Bronchial epithelial cell (primary cell): Measurements from ENCODE around the gene TRPV6. TPM values are rescaled to one million over a fixed set of nuclear protein-coding genes. Genes with fewer than 3 reads are reported as not detected.

Source experiments
- DNase-seq: peaks from one replicate; pipeline ENCODE4 v3.0.0-alpha.2; 2010; ENCODE audit warnings: low read depth
- FAIRE-seq: peaks from 2 replicates; lab custom pipeline; 2011; peaks lifted over from hg19 to GRCh38; lab: Jason Lieb, UNC
- H3K27me3 ChIP-seq: 2 replicates; pipeline ENCODE4 v1.5.1; 2011; ENCODE audit warnings: low read length; ENCODE audit not compliant: control insufficient read depth, insufficient read depth
- H3K36me3 ChIP-seq: 2 replicates; pipeline ENCODE4 v1.5.1; 2011; ENCODE audit warnings: low read length; ENCODE audit not compliant: control insufficient read depth, insufficient read depth
- H3K4me3 ChIP-seq: 2 replicates; pipeline ENCODE4 v1.5.1; 2011; ENCODE audit warnings: mild to moderate bottlenecking, low read depth, low read length, control low read depth
- CTCF ChIP-seq: IDR thresholded peaks from 2 replicates; pipeline ENCODE4 v1.5.1; 2011; ENCODE audit warnings: mild to moderate bottlenecking, moderate library complexity, low read length, control low read depth, inconsistent platforms; ENCODE audit not compliant: insufficient read depth, severe bottlenecking
- total RNA-seq: library from RNA; depleted of rRNA; stranded (reverse); fragments of >200 nt; gene quantifications from 2 replicates; pipeline ENCODE4 v1.2.1, GENCODE V29; 2014

The TRPV6 gene
- total RNA-seq, 1 donor from 2014 or later, result under 0.01 TPM

- FAIRE-seq (no peak), DNase-seq (no peak)
- Histone ChIP-seq H3K27me3 (no peaks in the 10 kb centered on the region), H3K36me3 (no peaks in the 10 kb centered on the region), H3K4me3 (no peak overlapping the region)
- no peak for TF ChIP-seq CTCF
These were observed 8.8 kb upstream of the TRPV6 start for GRCh38 chr7:142894112-142894984.

GRCh38 chr7:142892951-142893350 lies 7.4 kb upstream of the TRPV6 start:
- FAIRE-seq (no peak), DNase-seq (no peak)

GRCh38 chr7:142891490-142892082 lies 6.0 kb upstream of the TRPV6 start:
- no peak for DNase-seq
- Histone ChIP-seq H3K27me3 (no peaks in the 10 kb centered on the region), H3K4me3 (no peak overlapping the region), H3K36me3 (no peaks in the 10 kb centered on the region)
- FAIRE-seq, result no peak
- TF ChIP-seq CTCF, result no peak

More at GRCh38 chr7:142892951-142893350, 7.4 kb upstream of the TRPV6 start:
- Histone ChIP-seq H3K36me3 (no peaks in the 10 kb centered on the region), H3K4me3 (no peak overlapping the region), H3K27me3 (no peaks in the 10 kb centered on the region)
- no peak for TF ChIP-seq CTCF

GRCh38 chr7:142890874-142891485 lies 5.4 kb upstream of the TRPV6 start:
- no peak for FAIRE-seq
- no peak for DNase-seq
- no peaks in the 10 kb centered on the region for H3K36me3 ChIP-seq
- H3K4me3 ChIP-seq, result no peak overlapping the region
- no peak for TF ChIP-seq CTCF
- H3K27me3 ChIP-seq, result no peaks in the 10 kb centered on the region

GRCh38 chr7:142889816-142890215 lies 4.3 kb upstream of the TRPV6 start:
- TF ChIP-seq CTCF, result no peak
- FAIRE-seq (peak; percentile 23), DNase-seq (no peak)
- H3K27me3 ChIP-seq, result no peaks in the 10 kb centered on the region
- no peak overlapping the region for H3K4me3 ChIP-seq
- no peaks in the 10 kb centered on the region for H3K36me3 ChIP-seq
